ENCODE measurements around the gene TFF2.

TFF2 gene

DNA sequence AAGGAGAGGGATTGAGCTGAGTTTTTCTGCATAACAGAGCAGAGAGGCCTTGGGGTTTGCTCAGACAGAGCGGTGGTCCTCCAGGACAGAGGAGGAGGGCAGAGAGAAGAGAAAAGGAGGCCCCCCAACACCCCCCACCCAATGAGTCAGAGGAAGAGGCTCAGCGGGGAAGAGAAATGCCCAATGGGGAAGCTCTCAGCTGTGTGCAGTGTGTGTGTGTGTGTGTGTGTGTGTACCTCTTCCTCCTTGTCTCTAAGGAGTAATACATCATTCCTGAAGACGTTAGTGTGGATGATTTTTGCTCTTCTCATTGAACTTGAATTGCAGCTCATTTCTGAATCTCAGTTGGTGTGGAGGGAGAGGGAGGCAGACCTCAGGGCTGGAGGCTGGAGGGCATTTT lies 36.4 kb upstream of the TFF2 start:
- Histone ChIP-seq H4K91ac (ENCODE audit: low read depth, low read length, poor library complexity) (no peak overlapping the region), H3K4ac (ENCODE audit: low read length) (no peak overlapping the region), H2BK5ac (ENCODE audit: low read length) (no peak overlapping the region), H4K8ac (ENCODE audit: low read depth, low read length) (no peak overlapping the region), H2AK5ac (ENCODE audit: low read depth, low read length) (no peak overlapping the region), H3K4me2 (ENCODE audit: insufficient read depth, low read length, poor library complexity, severe bottlenecking) (no peak overlapping the region), H3K4me1 (ENCODE audit: control insufficient read depth in 2 of 2, insufficient read depth in 1 of 2, low read depth in 1 of 2, low read length in 2 of 2) (peaks cover 0 to 12% of the 10 kb centered on the region in 2 donors), H3K18ac (ENCODE audit: low read length) (no peak overlapping the region), H3K9me3 (replicated peaks in 1 of 2; ENCODE audit: control insufficient read depth in 2 of 2, insufficient read depth in 1 of 2, low read depth in 1 of 2, low read length in 2 of 2) (peaks cover 0 to 3% of the 10 kb centered on the region in 2 donors), H3K14ac (ENCODE audit: low read length) (no peak overlapping the region), H3K36me3 (replicated peaks in 1 of 2; ENCODE audit: control insufficient read depth in 2 of 2, insufficient read depth in 2 of 2, low read length in 2 of 2) (no peaks in the 10 kb centered on the region), H3K9ac (ENCODE audit: low read depth, low read length, poor library complexity) (no peak overlapping the region), H2BK12ac (ENCODE audit: low read length) (no peak overlapping the region), H3K27me3 (ENCODE audit: control insufficient read depth in 3 of 3, insufficient read depth in 3 of 3, low read depth in 1 of 3, low read length in 3 of 3) (no peaks in the 10 kb centered on the region), H2AFZ (ENCODE audit: low read length) (no peak overlapping the region), H3K27ac (replicated peaks; ENCODE audit: low read length) (no peak overlapping the region), H3K79me1 (ENCODE audit: low read depth, low read length) (no peaks in the 10 kb centered on the region), H3K23ac (ENCODE audit: low read depth, low read length, poor library complexity) (no peak overlapping the region), H2BK120ac (ENCODE audit: low read depth, low read length) (no peak overlapping the region), H2BK15ac (ENCODE audit: low read length) (no peak overlapping the region), H3K4me3 (ENCODE audit: low read length in 2 of 2) (no peak overlapping the region)
- DNase-seq (ENCODE audit: low spot score): no peak
- WGBS, 2 donors (ENCODE audit: extremely low coverage in 2 of 2, insufficient read length in 2 of 2, insufficient replicate concordance in 1 of 2): no CpG with 5 or more reads among the region's 3 CpGs

DNA sequence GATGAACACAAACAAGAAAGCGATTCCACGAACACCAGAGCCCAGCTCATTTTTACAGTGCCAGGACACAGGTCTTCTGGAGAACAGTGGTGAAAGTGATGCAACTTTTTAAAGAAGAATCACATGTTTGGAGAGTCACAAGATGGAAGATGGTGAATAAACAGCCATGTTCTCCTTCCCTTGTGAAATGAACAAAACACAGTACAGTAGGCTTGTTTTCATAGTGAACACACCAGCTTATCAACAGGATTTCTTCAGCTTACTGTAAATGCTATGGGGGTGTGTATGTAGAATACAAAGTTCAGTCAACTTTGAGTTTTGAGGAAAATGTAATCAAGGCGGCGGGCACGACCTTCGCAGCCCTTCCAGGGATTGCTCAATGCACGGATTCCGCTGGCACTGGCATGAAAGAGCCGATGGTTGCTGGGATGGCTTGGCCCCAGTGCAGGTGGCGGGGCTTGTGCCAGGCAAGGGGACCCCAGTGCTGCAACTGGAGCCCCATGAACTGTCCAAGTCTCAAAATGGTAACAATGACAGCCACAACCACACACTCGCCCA lies 35.3 kb upstream of the TFF2 start:
- H3K79me1 ChIP-seq (ENCODE audit: low read depth, low read length): no peaks in the 10 kb centered on the region
- H3K9me3 ChIP-seq (replicated peaks in 1 of 2; ENCODE audit: control insufficient read depth in 2 of 2, insufficient read depth in 1 of 2, low read depth in 1 of 2, low read length in 2 of 2): peaks cover 0 to 3% of the 10 kb centered on the region in 2 donors
- H2AK5ac ChIP-seq (ENCODE audit: low read depth, low read length): no peak overlapping the region
- no peak overlapping the region for H2BK5ac ChIP-seq (ENCODE audit: low read length)
- H2BK12ac ChIP-seq (ENCODE audit: low read length): no peak overlapping the region
- H3K4ac ChIP-seq (ENCODE audit: low read length): no peak overlapping the region
- no peak overlapping the region for H3K18ac ChIP-seq (ENCODE audit: low read length)
- no peak overlapping the region for H4K91ac ChIP-seq (ENCODE audit: low read depth, low read length, poor library complexity)
- no peak overlapping the region for H3K14ac ChIP-seq (ENCODE audit: low read length)
- no peak overlapping the region for H3K4me3 ChIP-seq (ENCODE audit: low read length in 2 of 2)
- no peak overlapping the region for H2BK15ac ChIP-seq (ENCODE audit: low read length)
- H3K4me1 ChIP-seq (ENCODE audit: control insufficient read depth in 2 of 2, insufficient read depth in 1 of 2, low read depth in 1 of 2, low read length in 2 of 2): peaks cover 0 to 12% of the 10 kb centered on the region in 2 donors
- WGBS, 2 donors (ENCODE audit: extremely low coverage in 2 of 2, insufficient read length in 2 of 2, insufficient replicate concordance in 1 of 2): no CpG with 5 or more reads among the region's 11 CpGs
- H2BK120ac ChIP-seq (ENCODE audit: low read depth, low read length): no peak overlapping the region
- H2AFZ ChIP-seq (ENCODE audit: low read length): no peak overlapping the region
- H3K4me2 ChIP-seq (ENCODE audit: insufficient read depth, low read length, poor library complexity, severe bottlenecking): no peak overlapping the region
- no peaks in the 10 kb centered on the region for H3K27me3 ChIP-seq (ENCODE audit: control insufficient read depth in 3 of 3, insufficient read depth in 3 of 3, low read depth in 1 of 3, low read length in 3 of 3)
- DNase-seq (ENCODE audit: low spot score): no peak
- H3K9ac ChIP-seq (ENCODE audit: low read depth, low read length, poor library complexity): no peak overlapping the region
- no peaks in the 10 kb centered on the region for H3K36me3 ChIP-seq (replicated peaks in 1 of 2; ENCODE audit: control insufficient read depth in 2 of 2, insufficient read depth in 2 of 2, low read length in 2 of 2)
- no peak overlapping the region for H3K27ac ChIP-seq (replicated peaks; ENCODE audit: low read length)
- H4K8ac ChIP-seq (ENCODE audit: low read depth, low read length): no peak overlapping the region
- no peak overlapping the region for H3K23ac ChIP-seq (ENCODE audit: low read depth, low read length, poor library complexity)

GRCh38 chr21:42385619-42386018 lies 34.8 kb upstream of the TFF2 start:
- H4K91ac ChIP-seq (ENCODE audit: low read depth, low read length, poor library complexity): no peak overlapping the region
- no peak overlapping the region for H3K18ac ChIP-seq (ENCODE audit: low read length)
- H3K4me1 ChIP-seq (ENCODE audit: control insufficient read depth in 2 of 2, insufficient read depth in 1 of 2, low read depth in 1 of 2, low read length in 2 of 2): peaks cover 0 to 12% of the 10 kb centered on the region in 2 donors
- no peak overlapping the region for H3K23ac ChIP-seq (ENCODE audit: low read depth, low read length, poor library complexity)
- no peak overlapping the region for H3K4ac ChIP-seq (ENCODE audit: low read length)
- WGBS, 2 donors (ENCODE audit: extremely low coverage in 2 of 2, insufficient read length in 2 of 2, insufficient replicate concordance in 1 of 2): no CpG with 5 or more reads among the region's 5 CpGs
- H2BK5ac ChIP-seq (ENCODE audit: low read length): no peak overlapping the region
- no peak overlapping the region for H2AFZ ChIP-seq (ENCODE audit: low read length)
- H3K4me2 ChIP-seq (ENCODE audit: insufficient read depth, low read length, poor library complexity, severe bottlenecking): no peak overlapping the region
- H2BK12ac ChIP-seq (ENCODE audit: low read length): no peak overlapping the region
- no peak for DNase-seq (ENCODE audit: low spot score)
- no peak overlapping the region for H2BK120ac ChIP-seq (ENCODE audit: low read depth, low read length)
- H2AK5ac ChIP-seq (ENCODE audit: low read depth, low read length): no peak overlapping the region
- H3K9ac ChIP-seq (ENCODE audit: low read depth, low read length, poor library complexity): no peak overlapping the region
- H3K27me3 ChIP-seq (ENCODE audit: control insufficient read depth in 3 of 3, insufficient read depth in 3 of 3, low read depth in 1 of 3, low read length in 3 of 3): no peaks in the 10 kb centered on the region
- H4K8ac ChIP-seq (ENCODE audit: low read depth, low read length): no peak overlapping the region
- H3K27ac ChIP-seq (replicated peaks; ENCODE audit: low read length): no peak overlapping the region
- H3K14ac ChIP-seq (ENCODE audit: low read length): no peak overlapping the region
- peaks cover 0 to 2% of the 10 kb centered on the region in 2 donors for H3K9me3 ChIP-seq (replicated peaks in 1 of 2; ENCODE audit: control insufficient read depth in 2 of 2, insufficient read depth in 1 of 2, low read depth in 1 of 2, low read length in 2 of 2)
- no peak overlapping the region for H2BK15ac ChIP-seq (ENCODE audit: low read length)
- H3K4me3 ChIP-seq (ENCODE audit: low read length in 2 of 2): no peak overlapping the region
- no peaks in the 10 kb centered on the region for H3K36me3 ChIP-seq (replicated peaks in 1 of 2; ENCODE audit: control insufficient read depth in 2 of 2, insufficient read depth in 2 of 2, low read length in 2 of 2)
- no peaks in the 10 kb centered on the region for H3K79me1 ChIP-seq (ENCODE audit: low read depth, low read length)

DNA sequence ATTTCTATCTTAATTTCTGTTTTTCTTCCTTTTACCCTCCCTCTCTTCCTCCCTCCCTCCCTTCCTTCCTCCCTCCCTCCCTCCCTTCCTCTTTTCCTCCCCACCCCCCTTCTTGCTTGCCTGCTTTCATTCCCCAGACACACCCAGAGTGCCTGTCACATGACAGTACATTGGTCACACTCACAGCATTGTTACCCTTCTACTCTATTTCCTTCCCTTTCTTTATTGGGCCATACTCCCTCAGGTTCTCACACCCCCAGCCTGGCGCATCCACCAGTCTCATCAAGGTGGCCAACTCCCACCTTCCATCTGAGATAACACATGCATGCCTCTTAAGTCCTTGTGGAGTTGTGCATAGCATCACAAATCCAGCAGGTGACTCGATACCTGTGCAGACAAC lies 34.2 kb upstream of the TFF2 start:
- no peak overlapping the region for H3K4me3 ChIP-seq (ENCODE audit: low read length in 2 of 2)
- H2BK12ac ChIP-seq (ENCODE audit: low read length): no peak overlapping the region
- H2BK15ac ChIP-seq (ENCODE audit: low read length): no peak overlapping the region
- H2AK5ac ChIP-seq (ENCODE audit: low read depth, low read length): no peak overlapping the region
- H3K14ac ChIP-seq (ENCODE audit: low read length): no peak overlapping the region
- no peak overlapping the region for H3K4me2 ChIP-seq (ENCODE audit: insufficient read depth, low read length, poor library complexity, severe bottlenecking)
- H3K23ac ChIP-seq (ENCODE audit: low read depth, low read length, poor library complexity): no peak overlapping the region
- peaks cover 0 to 12% of the 10 kb centered on the region in 2 donors for H3K4me1 ChIP-seq (ENCODE audit: control insufficient read depth in 2 of 2, insufficient read depth in 1 of 2, low read depth in 1 of 2, low read length in 2 of 2)
- H3K9me3 ChIP-seq (replicated peaks in 1 of 2; ENCODE audit: control insufficient read depth in 2 of 2, insufficient read depth in 1 of 2, low read depth in 1 of 2, low read length in 2 of 2): peaks cover 0 to 2% of the 10 kb centered on the region in 2 donors
- no peak overlapping the region for H4K8ac ChIP-seq (ENCODE audit: low read depth, low read length)
- H3K18ac ChIP-seq (ENCODE audit: low read length): no peak overlapping the region
- no peak overlapping the region for H2BK5ac ChIP-seq (ENCODE audit: low read length)
- no peak overlapping the region for H3K27ac ChIP-seq (replicated peaks; ENCODE audit: low read length)
- no peak overlapping the region for H2AFZ ChIP-seq (ENCODE audit: low read length)
- H3K36me3 ChIP-seq (replicated peaks in 1 of 2; ENCODE audit: control insufficient read depth in 2 of 2, insufficient read depth in 2 of 2, low read length in 2 of 2): no peaks in the 10 kb centered on the region
- H3K4ac ChIP-seq (ENCODE audit: low read length): no peak overlapping the region
- no peak overlapping the region for H3K9ac ChIP-seq (ENCODE audit: low read depth, low read length, poor library complexity)
- no CpG with 5 or more reads among the region's 2 CpGs for WGBS, 2 donors (ENCODE audit: extremely low coverage in 2 of 2, insufficient read length in 2 of 2, insufficient replicate concordance in 1 of 2)
- no peak for DNase-seq (ENCODE audit: low spot score)
- H3K27me3 ChIP-seq (ENCODE audit: control insufficient read depth in 3 of 3, insufficient read depth in 3 of 3, low read depth in 1 of 3, low read length in 3 of 3): no peaks in the 10 kb centered on the region
- no peaks in the 10 kb centered on the region for H3K79me1 ChIP-seq (ENCODE audit: low read depth, low read length)
- no peak overlapping the region for H2BK120ac ChIP-seq (ENCODE audit: low read depth, low read length)
- no peak overlapping the region for H4K91ac ChIP-seq (ENCODE audit: low read depth, low read length, poor library complexity)

All from neuronal stem cell (in vitro differentiated cells).